NCI-H128 (cell line): ENCODE results near the gene KIF5C.

Experiments
- DNase-seq: peaks from one replicate; lab custom pipeline; 2025; ENCODE audit not compliant: unreplicated experiment; lab: John Stamatoyannopoulos, UW

KIF5C gene

GRCh38 chr2:149009576-149010461 is 134.8 kb downstream of the KIF5C start:
- no peak for DNase-seq

GRCh38 chr2:149012545-149012944 is 137.5 kb downstream of the KIF5C start:
- DNase-seq, result no peak

GRCh38 chr2:149015501-149015900 is 140.5 kb downstream of the KIF5C start:
- DNase-seq, result no peak

GRCh38 chr2:149015926-149016563 is 141.0 kb downstream of the KIF5C start:
- DNase-seq, result no peak

GRCh38 chr2:149017116-149017985 is 142.3 kb downstream of the KIF5C start:
- DNase-seq, result peak; percentile 29

- no peak for DNase-seq
These were observed 144.0 kb downstream of the KIF5C start for GRCh38 chr2:149018981-149019380.

GRCh38 chr2:149019768-149020167 is 144.7 kb downstream of the KIF5C start:
- no peak for DNase-seq

- DNase-seq, result no peak
These were observed 145.4 kb downstream of the KIF5C start for GRCh38 chr2:149020432-149020851.

GRCh38 chr2:149021271-149021719 is 146.3 kb downstream of the KIF5C start:
- DNase-seq, result no peak

- no peak for DNase-seq
These were observed 146.7 kb downstream of the KIF5C start for GRCh38 chr2:149021761-149022160.

- no peak for DNase-seq
These were observed 148.1 kb downstream of the KIF5C start for GRCh38 chr2:149023091-149023490.

GRCh38 chr2:149027590-149028250 is 152.7 kb downstream of the KIF5C start:
- no peak for DNase-seq

- no peak for DNase-seq
These were observed 153.3 kb downstream of the KIF5C start for GRCh38 chr2:149028377-149028776.

- DNase-seq, result no peak
These were observed 153.9 kb downstream of the KIF5C start for GRCh38 chr2:149028891-149029290.

- DNase-seq, result no peak
These were observed 154.4 kb downstream of the KIF5C start for GRCh38 chr2:149029307-149029965.

GRCh38 chr2:149031396-149031795 is 156.4 kb downstream of the KIF5C start:
- no peak for DNase-seq

GRCh38 chr2:149033716-149034115 is 158.7 kb downstream of the KIF5C start:
- DNase-seq, result no peak

- DNase-seq, result no peak
These were observed 159.4 kb downstream of the KIF5C start for GRCh38 chr2:149034406-149034805.

GRCh38 chr2:149036507-149037293 is 161.7 kb downstream of the KIF5C start:
- no peak for DNase-seq
